Measurements from ENCODE around the gene LPAR1.

LPAR1 gene

DNA sequence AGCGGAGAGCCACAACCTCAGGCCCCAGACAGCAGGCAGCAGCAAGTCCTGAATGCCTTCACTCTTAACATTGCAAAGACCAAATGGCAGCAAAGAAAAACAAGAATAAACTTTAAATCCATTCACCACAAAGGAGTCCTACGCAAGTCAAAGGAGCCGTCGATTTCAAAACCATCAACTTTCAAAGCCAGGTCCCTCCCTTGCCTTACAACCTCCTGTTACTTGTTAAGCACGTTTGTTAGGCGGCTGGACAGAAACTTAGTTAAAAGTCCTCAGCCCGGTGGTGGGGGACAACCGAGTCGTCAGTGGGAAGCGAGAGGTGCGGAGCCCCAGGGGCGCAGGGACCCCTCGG is 938 bp downstream of the LPAR1 start:
- DNase-seq, result peak; percentile 40

DNA sequence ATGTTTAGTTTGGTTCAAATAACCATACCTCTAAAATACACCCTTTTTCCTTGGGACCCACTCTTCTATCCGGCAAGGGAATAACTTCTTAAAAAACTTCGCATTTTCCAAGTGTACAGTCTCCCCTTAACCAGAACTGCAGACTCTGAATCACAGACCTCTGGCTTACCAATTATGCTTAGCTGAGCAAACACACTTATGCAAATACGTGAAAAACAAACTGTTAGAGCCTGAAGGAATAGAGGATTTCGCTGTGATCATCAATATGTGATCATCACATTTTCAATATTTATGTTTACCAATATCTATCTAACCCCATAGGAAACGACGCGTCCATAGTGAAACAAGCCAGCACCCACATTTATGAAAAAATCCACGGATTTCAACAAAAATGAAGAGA is 1.3 kb downstream of the LPAR1 start:
- peak; percentile 45 for DNase-seq

DNA sequence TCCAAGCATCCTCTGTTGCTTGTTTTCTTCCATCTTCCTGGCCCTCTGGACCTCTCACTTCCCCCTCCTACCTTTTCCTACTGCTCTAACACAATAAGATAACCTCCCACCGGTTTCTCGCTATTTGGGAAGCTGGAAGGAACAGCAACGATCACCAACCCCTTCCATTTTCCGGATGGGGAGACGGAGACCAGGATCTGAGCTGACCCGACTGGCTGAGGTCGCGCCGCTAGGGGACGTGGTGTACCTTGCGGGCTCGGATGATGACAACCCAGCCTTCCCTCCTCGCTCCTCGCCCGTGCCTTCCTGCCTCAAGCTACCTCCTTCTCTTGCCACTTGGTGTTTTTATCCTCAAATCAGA is 1.9 kb downstream of the LPAR1 start:
- DNase-seq, result peak; percentile 67

DNA sequence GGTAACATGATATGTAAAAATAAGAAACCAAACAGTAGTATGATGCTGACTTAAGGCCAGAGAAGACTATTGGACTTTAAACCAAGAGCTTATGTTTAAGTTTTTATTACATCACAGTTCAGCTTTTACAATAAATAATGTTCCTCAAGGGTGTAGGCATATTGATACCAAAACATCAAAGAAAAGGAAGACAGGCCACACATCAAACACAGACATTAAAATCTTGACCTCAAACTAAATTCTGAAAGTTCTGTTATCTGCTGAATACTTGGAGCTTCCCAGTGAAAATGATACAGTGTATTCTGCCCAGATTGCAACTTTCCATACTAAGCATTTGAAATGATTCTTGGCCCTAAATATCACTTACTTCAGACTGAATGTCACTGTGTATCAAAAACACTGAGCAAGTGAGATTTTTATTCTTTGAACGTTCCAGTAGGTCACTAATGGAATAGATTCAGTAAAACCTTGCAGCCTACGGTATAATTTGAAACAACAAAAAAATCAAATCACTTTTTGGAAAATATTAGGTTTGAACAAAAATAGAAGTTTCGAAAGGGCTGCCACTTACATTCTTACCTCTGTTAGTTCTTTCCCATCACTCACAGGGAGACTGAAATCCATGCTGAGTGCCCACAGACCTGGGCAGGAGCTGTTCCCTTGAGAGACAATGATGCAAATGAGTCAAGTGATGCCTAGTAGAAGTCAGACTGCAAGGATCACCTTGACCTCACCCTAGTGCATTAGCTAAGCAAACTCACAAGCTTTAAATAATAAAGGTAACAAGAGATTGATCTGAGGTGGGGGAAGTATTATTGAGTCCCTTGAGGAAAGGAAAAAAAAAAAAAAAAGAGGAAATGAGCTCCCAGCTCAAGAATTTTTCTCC is 2.5 kb downstream of the LPAR1 start:
- no peak for DNase-seq

DNA sequence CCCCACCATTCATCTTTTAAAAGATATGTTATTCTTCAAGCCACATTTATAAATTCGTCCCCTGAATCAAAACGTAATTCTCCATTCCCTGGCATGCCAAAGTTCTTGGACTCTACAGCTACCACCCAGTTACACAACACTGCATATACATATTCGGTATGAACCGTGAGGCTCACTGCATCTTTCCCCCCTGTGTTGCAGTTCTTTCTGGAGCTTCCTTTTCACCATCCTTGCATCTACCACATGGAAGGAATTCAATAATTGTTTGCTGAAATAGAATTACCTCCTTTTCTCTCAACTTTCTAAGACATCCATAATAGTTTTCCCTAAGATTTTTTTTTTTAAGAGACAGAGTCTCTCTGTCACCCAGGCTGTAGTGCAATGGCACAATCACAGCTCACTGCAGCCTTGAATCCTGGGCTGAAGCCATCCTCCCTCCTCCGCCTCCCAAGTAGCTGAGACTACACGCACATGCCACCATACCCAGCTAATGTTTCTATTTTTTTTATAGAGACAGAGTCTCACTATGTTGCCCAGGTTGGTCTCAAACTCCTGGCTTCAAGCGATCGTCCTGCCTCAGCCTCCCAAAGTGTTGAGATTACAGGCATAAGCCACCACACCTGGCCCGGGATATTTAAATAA is 3.3 kb downstream of the LPAR1 start:
- DNase-seq, result no peak

DNA sequence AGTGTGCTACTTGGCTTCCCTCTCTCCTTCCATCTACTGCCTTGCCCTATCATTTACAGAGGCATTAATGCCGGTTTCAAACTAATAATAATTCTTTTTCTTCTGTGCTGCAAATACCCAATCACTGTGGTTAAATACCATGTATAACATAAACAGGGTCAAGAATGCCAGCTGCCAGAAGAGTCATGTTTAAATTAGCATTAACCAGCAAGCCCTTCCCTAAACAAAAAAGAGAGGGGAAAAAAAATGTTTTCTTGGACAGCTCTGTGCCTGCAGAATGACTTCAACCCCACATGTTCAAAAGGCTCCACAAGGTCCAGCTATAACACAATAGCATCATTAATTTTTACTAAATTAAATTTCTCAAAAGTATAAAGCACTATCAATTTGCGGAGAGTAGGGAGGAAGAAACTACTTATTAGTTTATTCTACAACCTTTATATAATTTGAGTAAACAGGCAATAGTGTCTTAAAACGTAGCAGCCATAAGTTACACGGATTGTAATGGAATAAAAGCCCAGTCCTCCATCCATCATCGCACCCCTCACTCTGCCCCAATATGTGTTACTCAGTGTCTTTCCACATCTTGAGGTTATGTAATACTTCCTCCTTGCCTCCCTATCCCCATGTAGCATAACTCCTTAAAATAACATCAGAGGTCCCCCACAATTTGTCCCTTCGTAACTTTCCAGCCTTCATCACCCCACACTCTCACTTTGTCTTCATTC is 3.9 kb downstream of the LPAR1 start:
- no peak for DNase-seq

DNA sequence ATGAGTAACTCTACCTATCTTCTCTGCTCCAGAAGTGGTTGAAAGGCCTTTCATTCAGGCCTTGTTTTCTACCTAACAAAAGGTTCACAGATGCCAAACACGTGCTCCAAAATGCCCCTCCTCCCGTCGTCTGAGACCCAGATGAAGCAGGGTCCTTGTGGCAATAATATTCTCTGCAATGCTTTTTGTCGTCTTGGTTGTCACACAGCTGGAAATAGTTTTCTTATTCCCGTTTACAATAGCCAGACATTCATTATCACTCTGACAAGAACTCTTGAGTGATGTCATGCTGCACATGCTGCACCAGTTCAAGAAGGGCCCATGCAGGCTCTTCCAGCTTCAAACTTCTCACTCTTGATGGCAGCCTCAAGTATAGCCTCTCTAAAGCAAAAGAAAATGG is 7.8 kb downstream of the LPAR1 start:
- DNase-seq, result no peak

DNA sequence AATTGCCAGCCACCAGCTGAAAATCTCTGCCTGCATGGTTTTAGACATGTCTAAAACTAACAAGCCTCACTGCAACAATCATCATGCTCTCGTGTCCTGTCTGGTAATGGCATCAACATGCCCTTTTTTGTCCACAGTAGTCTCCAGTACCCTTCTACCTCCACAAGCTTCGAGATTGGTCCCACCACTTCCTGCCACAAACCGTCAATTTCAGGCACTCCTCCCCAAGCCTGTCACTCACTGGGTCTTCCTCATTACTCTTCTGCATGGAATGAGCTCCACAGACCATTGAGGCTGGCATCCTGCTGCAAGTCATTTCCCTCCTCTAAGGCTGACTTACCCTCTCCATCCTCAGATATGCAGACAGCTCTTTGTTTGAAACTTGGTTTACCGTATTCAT is 9.0 kb downstream of the LPAR1 start:
- no peak for DNase-seq

DNA sequence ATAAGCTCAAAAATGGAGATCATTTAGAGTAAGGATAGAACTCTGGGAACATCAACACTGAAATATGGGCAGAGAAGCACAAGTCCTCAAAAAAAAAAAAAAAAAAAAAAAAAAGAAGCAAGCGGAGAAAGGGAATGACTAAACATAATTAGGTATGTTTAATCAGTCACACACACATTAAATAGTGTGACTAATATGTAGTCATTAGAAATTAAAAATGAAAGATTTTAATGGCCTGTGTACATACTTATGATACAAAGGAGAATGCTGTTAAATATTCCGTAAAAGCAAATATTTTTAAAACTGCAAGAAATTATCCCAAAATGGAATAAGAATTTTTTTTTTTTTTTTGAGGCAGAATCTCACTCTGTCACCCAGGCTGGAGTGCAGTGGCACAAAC is 10.5 kb downstream of the LPAR1 start:
- no peak for DNase-seq

DNA sequence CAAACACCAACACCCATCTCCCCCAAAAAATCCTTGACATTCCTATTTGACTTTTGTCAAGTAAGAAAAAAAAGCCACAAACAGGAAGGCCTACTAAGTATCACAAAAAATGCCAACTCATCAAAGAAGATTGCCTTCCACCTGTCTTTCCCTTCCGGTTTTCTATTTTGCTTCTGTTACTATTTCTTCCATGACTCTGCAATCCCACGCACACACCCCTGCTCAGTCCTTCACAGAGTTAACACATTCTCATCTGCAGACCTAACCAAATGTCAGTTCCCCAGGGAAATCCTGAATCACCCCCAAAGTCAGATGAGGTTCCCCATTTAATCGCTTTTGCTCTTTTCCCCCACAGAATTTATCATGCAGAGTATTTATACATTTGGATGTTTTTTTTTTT is 15.1 kb downstream of the LPAR1 start:
- no peak for DNase-seq

DNA sequence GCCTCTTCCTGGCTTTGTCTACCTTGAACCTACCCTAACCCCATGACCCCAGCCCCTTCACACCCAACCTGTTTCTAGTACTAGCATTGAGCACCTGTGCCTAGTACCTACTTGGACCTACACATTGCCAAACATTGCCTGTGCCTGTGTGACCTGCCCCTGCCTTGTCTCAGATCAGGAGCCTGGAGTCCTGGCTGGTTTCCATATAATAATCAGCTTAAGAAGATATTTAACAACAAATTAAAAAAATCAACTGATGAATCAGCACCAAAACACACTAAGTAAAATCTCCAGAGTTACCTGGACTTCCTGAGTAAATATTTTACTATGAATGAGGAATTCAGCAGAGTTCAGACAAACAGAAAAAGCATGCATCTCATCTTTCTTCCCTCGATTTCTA is 17.7 kb downstream of the LPAR1 start:
- DNase-seq, result no peak

DNA sequence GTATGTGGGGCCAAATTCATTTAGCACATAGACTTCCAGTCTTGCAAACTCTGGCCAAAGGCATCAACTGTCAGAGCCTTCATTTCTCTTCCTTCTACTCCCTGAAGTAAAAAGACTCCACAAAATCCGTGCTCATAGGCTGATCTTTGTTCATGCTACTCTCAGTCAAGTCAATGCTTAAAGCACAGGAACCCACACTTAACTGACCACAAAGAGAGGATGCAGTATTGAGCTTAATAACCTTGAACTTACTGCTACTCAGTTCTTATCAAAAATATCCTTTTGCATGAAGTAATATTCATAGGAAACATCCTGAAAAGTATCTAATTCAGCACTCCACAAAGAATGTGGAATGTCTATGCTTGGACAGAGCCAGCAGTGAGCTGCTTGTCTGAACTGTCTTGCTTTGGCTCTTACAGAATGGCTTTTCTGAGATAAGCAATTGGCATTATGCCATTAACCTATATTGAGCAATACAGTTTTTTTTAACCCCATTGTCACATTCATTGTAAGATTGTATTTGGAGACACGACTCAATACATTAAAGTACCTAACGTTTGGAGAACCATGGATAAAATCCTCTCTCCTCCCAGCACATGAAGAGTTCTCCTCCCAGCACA is 21.7 kb downstream of the LPAR1 start:
- DNase-seq, result peak; percentile 69

DNA sequence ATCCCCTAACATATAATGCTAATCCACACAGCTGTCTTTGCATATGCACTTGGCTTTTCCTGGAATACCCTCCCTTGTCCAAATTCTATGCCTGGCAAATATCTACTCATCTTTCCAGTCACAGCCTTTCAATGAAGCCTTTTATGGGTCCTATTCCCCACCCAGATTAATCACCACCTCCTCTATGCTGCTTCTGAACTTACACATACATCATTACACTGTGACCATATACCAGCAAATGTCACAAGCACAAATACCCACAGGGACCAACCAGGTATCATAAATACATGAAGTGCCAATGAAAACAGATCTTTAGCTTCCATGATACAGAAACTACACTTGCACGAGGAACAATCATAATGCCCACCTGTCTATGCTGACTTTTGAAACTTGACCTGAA is 22.3 kb downstream of the LPAR1 start:
- DNase-seq, result no peak

DNA sequence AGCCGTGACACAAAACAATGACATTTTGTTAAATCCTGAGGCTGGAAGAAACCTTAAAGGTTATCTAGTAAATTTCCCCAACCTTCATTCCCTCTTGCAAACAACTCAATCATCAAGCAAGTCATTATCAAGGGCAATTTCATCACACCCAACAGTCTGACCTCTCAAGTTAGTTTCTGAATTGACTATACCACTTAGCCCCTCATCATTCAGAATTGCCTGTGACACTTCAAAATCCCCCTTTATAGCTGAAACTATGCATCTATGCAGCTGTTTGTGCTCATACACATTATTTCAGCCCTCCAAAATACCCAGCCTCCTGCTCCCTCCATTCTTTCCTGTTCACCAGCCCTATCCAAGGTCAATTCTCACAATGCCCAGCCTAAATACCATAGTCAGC is 24.6 kb downstream of the LPAR1 start:
- DNase-seq, result no peak

DNA sequence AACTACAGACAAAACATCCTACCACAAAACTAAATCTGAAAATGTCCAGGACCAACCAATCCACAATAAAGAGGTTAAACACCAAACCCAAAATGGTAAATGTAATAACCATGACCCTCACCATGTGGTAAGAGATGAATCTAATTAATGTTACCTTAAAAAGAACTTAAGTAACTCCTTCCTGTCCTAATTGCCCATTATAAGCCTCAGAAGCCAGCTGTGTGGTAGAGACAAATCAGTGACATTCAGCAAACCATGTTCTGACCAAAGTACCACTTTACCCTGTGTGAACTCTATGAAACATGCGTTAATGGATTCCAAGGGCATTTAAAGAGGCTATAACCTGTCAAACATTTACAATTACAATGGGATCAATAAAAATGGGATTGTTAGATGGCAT is 25.0 kb downstream of the LPAR1 start:
- DNase-seq, result no peak

DNA sequence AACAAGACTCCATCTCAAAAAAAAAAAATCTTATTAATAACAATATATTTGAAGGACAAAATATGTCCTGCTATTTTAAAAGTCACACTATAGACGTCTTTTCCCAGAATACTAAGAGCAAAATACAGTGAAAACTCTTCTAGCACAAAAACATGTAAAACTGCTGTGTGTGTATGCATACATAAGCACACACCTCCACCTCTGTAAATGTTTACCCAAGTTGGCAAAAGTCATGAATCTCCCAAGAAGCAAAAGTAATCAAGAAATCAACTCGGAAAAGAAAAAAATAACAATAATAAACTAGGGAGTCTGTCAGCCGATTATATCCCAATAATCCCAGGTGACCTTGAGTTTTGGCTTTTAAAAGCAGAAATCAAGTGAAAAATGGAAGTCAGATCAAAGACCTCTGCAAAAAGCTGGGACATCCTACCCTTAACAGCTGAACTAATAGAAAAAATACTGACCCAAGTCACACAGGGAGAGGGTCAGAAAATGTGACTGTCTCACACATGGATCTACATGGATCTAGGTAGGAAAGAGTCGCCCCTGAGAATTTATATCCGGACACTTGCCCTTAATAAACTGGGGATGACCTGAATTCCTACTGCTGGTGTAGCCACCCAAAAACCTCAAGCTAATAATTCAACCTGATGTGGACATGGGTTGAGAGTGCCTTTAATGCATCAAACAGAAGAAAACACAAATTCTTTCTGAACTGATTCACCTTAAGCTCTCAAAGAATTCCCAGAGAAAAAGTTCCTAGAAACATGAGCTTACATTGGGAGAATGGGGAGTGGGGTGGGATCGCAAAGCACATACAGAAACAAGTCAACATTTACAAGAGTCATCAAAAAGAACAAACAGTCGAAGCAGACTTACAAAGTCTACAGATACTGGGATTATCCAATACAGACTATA is 29.9 kb downstream of the LPAR1 start:
- peak; percentile 36 for DNase-seq

DNA sequence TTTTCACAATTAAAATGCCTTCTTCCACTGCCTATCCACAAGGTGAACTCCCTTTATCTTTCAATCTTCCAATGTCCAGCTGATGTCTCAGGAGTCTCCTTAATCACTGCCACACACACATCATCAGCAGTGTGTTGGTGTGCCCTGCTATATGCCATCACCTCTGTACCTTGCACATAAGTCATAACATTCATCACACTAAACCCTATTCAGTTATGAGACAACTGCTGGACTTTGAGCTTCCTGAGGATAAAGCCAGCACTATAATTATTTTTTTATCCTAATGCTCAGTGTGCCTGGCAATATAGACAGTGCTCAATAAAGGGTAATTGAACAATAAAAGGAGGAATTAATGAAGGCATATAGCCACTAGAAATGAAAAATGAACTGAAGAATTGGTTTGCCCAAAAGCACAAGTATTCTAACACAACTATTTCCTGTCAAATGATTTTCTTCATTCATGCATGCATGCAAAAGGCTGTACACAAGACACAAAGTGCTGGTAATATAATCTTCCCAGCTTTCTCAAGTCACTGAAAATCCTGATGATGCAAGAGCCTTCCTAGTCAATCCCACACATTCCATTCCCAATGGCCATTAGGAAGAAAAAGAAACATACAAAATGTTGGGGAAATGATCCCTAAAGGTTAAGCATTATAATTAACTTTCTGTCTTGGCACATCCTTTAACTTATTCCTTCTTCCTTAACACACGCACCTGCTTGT is 32.4 kb downstream of the LPAR1 start:
- DNase-seq, result peak; percentile 49

DNA sequence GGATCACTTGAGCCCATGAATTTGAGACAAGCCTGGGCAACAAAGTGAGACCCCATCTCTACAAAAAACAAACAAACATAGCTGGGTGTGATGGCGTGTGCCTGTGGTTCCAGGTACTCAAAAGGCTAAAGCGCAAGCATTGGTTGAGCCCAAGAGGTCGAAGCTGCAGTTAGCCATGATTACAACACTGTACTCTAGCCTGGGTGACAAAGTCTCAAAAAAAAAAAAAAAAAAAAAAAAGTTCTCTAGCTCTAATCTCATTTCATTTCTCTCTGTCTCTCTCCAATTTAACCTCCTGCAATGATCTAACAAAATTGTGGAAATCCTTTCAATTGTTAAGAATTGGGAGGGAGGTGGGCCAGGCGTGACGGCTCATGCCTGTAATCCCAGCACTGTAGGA is 33.3 kb downstream of the LPAR1 start:
- DNase-seq, result no peak

DNA sequence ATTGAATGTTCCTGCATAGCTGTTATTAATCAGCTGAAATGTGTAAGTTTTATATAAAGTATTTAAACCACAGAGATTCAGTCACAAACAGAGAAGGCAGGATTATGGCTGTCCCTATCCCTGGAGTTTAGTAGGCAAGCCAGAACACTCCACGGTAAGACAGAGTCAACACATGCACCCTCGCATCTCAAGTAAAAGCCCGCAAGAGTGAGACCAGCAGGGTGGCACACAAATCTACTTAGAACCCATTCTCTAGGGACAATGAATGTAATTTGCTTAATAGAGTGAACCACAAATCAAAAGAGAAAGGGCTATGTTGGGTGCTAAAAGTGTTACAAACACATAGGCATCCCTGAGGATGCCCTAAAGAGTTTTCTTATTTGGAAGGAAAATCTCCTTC is 35.1 kb downstream of the LPAR1 start:
- no peak for DNase-seq

DNA sequence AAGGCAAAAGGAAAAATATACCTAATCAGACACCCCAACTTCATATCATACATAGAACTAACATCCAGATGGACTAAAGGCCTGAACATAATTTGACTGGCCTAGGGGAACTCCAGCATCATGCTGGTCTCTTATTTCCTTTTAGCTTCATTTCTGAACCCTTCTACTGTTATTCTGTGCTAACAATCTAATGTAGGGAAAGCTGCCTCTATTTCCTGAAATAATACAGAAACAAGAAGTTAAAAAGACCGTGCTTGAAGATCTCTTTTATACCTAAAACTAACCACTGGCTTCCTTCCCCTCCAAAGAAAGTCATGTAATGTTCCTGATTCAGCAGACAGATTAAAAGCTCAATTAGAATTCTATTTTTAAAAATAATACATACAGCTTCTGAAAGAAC is 36.7 kb downstream of the LPAR1 start:
- DNase-seq, result no peak

DNA sequence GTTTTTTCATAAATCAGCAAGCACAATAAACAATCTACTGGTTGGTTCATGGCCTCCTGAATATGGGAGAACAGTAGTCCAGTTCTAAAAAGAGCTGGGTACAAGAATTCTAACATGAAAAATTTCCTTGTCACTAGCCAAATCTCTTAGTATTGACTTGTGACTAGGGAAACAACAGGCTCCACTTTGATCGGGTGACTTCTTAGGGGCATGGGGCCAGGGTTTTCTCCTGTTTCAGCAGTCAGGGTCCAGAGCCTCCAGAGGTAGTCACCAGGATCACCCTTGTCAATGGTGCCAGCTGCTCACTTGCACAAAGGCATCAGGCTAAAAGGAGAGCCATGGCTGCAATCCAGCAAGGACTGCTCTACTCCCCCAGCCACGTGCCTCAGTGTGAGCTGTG is 38.1 kb downstream of the LPAR1 start:
- no peak for DNase-seq

DNA sequence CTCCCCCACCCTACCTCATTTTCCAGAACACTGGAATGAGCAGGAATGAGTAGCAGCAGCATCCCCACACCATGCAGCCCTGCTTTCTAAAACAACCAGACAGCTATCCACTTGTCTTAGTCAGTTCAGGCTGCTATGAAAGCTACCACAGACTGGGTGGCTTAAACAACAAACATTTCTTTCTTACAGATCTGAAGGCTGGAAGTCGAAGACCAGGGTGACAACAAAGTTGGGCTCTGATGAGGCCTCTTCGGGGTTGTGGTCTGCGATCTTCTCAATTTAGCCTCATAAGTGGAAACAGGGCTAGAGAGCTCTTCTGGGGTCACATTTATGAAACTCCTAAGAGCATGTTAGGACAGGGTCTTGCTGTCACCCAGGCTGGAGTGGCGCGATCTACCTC is 38.9 kb downstream of the LPAR1 start:
- DNase-seq, result no peak

Measured in fibroblast of skin of right biceps (primary cell).